Esophagus muscularis mucosa (tissue), 4 donors: ENCODE data around the gene NFAT5. TPM values are rescaled to one million over a fixed set of nuclear protein-coding genes. Genes with fewer than 3 reads are reported as not detected.

ENCODE experiments used
- DNase-seq: peaks from one replicate; pipeline ENCODE4 v3.0.0-alpha.2; 2017; ENCODE audit errors: extremely low spot score
- H3K27ac ChIP-seq, 4 donors: fragments of 200-600 bp; sonication (generic); replicated peaks in 1 of 4; 1 replicate in 3 of 4; 2 replicates in 1 of 4; pipeline ENCODE4 v1.5.1; 2016 to 2019; ENCODE audit warnings: mild to moderate bottlenecking in 1 of 4
- H3K27me3 ChIP-seq, 4 donors: fragments of 200-600 bp; sonication (generic); one replicate each; pipeline versions ENCODE4 v1.5.1 to v1.6.0; 2016 to 2019
- H3K36me3 ChIP-seq, 4 donors: fragments of 200-600 bp; sonication (generic); one replicate each; pipeline ENCODE4 v1.5.1; 2016 to 2019
- H3K4me1 ChIP-seq, 4 donors: fragments of 200-600 bp; sonication (generic); one replicate each; pipeline ENCODE4 v1.5.1; 2016 to 2019
- H3K4me3 ChIP-seq, 4 donors: fragments of 200-600 bp; sonication (generic); 1 replicate in 2 of 4; 2 replicates in 2 of 4; pipeline ENCODE4 v1.5.1; 2016 to 2019; ENCODE audit warnings: mild to moderate bottlenecking in 4 of 4, moderate library complexity in 1 of 4
- H3K9me3 ChIP-seq, 4 donors: fragments of 200-600 bp; sonication (generic); 1 replicate in 3 of 4; 2 replicates in 1 of 4; pipeline ENCODE4 v1.5.1; 2016 to 2019
- EP300 ChIP-seq: sonication (generic); formaldehyde crosslinking; IDR thresholded peaks from one replicate; pipeline ENCODE4 v1.6.1; 2017; ENCODE audit warnings: antibody characterized with exemption
- POLR2A ChIP-seq: fragments of 450-650 bp; IDR thresholded peaks from one replicate; pipeline ENCODE4 v1.6.1; 2017; ENCODE audit warnings: antibody characterized with exemption, moderate library complexity, mild to moderate bottlenecking, low read depth
- POLR2AphosphoS5 ChIP-seq, 2 donors: sonication (generic); formaldehyde crosslinking; IDR thresholded peaks; one replicate each; pipeline ENCODE4 v1.6.1; 2017; ENCODE audit warnings: antibody characterized with exemption in 2 of 2
- WGBS: methylation state at CpG from one replicate; pipeline ENCODE4 v1.1.5; 2018; 5-methylcytosine and 5-hydroxymethylcytosine counted together
- intact Hi-C: fragments of 100-400 bp; cut with DNase I; formaldehyde crosslinking; loops from one replicate; pipeline ENCODE4 v1.15.1; 2023
- total RNA-seq, 4 donors: library from RNA; depleted of rRNA; stranded (reverse); fragments of >200 nt; gene quantifications; one replicate each; pipeline versions ENCODE4 v1.1.0 to v1.2.1, GENCODE V29; 2016
- TF ChIP-seq, protein P1 (sequence below), 3 experiments: fragments of 200-600 bp in 2 of 3; fragments of 450-650 bp in 1 of 3; sonication (generic) in 2 of 3; IDR thresholded peaks; one replicate each; pipeline ENCODE4 v1.5.1; 2017 to 2019; ENCODE audit warnings: antibody characterized with exemption in 3 of 3, mild to moderate bottlenecking in 2 of 3, moderate library complexity in 1 of 3

Gene NFAT5
- total RNA-seq, 4 donors from 2014 or later = 47.1 to 68.4 (median 59.6) TPM

DNA sequence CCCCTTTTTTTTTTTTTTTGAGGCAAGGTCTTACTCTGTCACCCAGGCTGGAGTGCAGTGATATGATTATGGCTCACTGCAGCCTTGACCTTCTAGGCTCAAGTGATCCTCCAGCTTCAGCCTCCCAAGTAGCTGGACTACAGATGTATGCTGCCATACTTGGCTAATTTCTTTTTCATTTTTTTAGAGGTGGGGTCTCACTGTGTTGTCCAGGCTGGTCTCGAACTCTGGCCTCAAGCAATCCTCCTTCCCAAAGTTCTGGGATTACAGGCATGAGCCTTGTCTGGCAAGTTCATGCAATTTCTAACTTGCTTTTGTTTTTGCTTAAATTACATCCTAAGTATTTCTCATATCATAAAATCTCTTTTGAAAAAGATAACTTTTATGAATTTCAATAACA lies 33.8 kb upstream of the NFAT5 start:
- Histone ChIP-seq H3K27ac (no peak overlapping the region), H3K36me3 (no peaks in the 10 kb centered on the region), H3K9me3 (no peaks in the 10 kb centered on the region), H3K4me3 (no peak overlapping the region), H3K27me3 (no peaks in the 10 kb centered on the region), H3K4me1 (peaks cover 9 to 12% (median 10%) of the 10 kb centered on the region in 4 donors)
- TF ChIP-seq POLR2AphosphoS5 (IDR thresholded peaks at IDR 0.05) (no peak), POLR2A (no peak), EP300 (no peak)
- TF ChIP-seq, protein P1, sequence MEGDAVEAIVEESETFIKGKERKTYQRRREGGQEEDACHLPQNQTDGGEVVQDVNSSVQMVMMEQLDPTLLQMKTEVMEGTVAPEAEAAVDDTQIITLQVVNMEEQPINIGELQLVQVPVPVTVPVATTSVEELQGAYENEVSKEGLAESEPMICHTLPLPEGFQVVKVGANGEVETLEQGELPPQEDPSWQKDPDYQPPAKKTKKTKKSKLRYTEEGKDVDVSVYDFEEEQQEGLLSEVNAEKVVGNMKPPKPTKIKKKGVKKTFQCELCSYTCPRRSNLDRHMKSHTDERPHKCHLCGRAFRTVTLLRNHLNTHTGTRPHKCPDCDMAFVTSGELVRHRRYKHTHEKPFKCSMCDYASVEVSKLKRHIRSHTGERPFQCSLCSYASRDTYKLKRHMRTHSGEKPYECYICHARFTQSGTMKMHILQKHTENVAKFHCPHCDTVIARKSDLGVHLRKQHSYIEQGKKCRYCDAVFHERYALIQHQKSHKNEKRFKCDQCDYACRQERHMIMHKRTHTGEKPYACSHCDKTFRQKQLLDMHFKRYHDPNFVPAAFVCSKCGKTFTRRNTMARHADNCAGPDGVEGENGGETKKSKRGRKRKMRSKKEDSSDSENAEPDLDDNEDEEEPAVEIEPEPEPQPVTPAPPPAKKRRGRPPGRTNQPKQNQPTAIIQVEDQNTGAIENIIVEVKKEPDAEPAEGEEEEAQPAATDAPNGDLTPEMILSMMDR (IDR thresholded peaks at IDR 0.05) = no peak
- DNase-seq = no peak
- WGBS = 100% methylated on average over 1 of the region's 1 CpG
- intact Hi-C loops = no loop called here

DNA sequence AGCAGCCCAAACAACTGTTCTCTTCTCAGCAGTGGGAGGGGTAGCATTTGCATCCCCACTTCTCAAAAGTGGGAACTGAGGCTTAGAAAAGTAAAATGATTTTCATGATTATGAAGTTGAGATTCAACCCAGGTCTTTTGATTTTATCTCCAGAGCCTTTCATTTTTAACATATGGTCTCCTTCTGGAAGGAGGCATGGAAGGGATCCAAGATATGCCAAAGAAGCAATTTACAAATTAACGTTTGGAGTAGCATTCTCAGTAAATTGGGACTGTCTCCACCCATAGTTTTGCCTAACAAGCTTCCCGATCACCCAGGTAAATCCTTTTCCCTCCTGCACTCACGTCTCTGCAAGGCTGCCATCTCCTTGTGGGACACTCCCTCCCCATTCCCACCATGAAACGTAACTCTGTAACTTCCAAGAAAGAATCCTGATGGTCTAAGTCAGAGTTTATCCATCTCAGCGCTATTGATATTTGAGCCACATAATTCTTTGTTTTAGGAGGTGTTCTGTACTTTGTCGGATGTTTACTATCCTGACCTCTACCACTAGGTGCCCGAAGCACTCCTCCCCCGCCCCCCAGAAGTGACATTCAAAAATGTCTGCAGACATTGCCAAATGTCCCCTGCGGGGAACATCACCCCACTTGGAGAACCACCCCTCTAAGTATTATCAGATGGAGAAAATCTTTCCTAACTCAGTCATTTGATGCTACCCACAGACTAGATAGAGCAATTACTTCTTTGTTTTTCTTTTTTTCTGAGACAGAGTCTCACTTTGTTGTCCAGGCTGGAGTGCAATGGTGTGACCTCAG lies 32.9 kb upstream of the NFAT5 start:
- no peaks in the 10 kb centered on the region for H3K9me3 ChIP-seq

DNA sequence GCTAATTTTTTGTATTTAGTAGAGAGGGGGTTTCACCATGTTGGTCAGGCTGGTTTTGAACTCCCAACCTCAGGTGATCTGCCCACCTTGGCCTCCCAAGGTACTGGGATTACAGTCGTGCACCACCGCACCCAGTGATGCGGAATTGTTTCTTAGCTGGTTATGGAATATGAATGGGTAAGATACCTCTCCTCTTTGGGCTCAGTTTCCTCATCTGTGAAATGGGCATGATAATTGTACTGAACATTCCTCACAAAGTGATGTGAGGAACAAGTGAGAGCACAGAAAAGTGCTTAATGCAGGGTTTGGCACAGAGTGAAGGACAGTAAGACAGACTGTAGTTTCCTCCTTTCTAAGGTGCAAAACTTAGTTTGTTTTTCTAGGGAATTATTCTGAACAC lies 31.0 kb upstream of the NFAT5 start:
- H3K27ac ChIP-seq = no peak overlapping the region
- intact Hi-C loops = no loop called here
- no peaks in the 10 kb centered on the region for H3K36me3 ChIP-seq
- H3K4me1 ChIP-seq = peaks cover 9 to 12% (median 10%) of the 10 kb centered on the region in 4 donors
- H3K4me3 ChIP-seq = no peak overlapping the region
- no peaks in the 10 kb centered on the region for H3K27me3 ChIP-seq
- H3K9me3 ChIP-seq = no peaks in the 10 kb centered on the region
- TF ChIP-seq EP300 = no peak
- TF ChIP-seq, protein P1 (IDR thresholded peaks at IDR 0.05) = no peak
- TF ChIP-seq POLR2A = no peak
- TF ChIP-seq POLR2AphosphoS5 (IDR thresholded peaks at IDR 0.05) = no peak
- no peak for DNase-seq
- 96% methylated on average over 3 of the region's 3 CpGs for WGBS

More for the DNA sequence above, 32.9 kb upstream of the NFAT5 start:
- intact Hi-C loops = no loop called here
- DNase-seq = no peak
- no peaks in the 10 kb centered on the region for H3K27me3 ChIP-seq
- H3K27ac ChIP-seq = no peak overlapping the region
- H3K36me3 ChIP-seq = no peaks in the 10 kb centered on the region
- no peak for TF ChIP-seq POLR2A
- no peak for TF ChIP-seq EP300
- TF ChIP-seq, protein P1 (IDR thresholded peaks at IDR 0.05) = no peak
- no peak for TF ChIP-seq POLR2AphosphoS5 (IDR thresholded peaks at IDR 0.05)
- WGBS = 55% methylated on average over 9 of the region's 9 CpGs
- H3K4me1 ChIP-seq = peaks cover 9 to 12% (median 10%) of the 10 kb centered on the region in 4 donors
- H3K4me3 ChIP-seq = no peak overlapping the region

DNA sequence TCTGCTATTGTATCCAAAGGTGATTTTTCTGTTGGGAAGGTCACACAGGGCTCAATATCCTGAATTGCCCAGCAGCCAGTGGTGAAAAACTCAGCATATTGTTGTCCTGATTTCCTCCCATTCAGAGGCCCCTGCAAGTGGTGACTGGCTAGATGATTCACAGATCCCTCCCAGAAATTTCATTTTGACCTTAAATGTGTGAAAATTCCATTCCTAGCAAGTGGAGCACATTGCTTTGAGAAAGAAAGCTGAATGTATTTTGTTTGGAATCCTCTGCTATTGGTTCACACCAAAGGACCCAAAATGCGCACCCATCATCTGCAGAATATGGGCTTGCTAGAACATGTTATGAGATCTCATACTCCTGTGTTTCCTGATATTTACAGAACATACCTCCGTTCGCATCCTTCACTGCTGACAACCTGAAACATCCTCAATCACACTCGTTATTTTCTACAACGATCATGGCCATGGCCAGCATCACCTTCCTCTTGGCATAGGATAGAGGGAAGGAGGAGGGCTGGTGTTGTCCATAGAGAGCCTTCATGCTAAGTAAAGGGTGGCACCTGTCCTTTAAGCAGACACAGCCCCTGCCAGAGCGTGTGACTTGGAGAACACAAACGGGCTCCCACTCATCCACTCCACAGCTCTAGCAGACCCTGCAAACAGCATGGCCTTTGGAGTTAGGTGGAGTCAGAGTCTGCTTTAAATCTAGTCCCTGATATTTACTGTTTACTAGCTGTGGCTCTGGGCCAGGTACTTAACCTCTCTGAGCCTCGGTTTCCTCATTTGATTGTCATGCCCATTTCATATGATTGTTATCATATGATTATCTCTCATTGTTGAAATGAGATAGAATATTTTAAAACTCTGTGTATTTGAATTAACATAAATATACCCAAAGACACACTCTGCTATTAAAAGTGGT lies 30.4 kb upstream of the NFAT5 start:
- intact Hi-C loops = no loop called here
- DNase-seq = no peak
- no peak overlapping the region for H3K27ac ChIP-seq
- TF ChIP-seq POLR2AphosphoS5 (IDR thresholded peaks at IDR 0.05) = no peak
- TF ChIP-seq EP300 = no peak
- no peak for TF ChIP-seq POLR2A
- TF ChIP-seq, protein P1 (IDR thresholded peaks at IDR 0.05) = no peak
- no peak overlapping the region for H3K4me3 ChIP-seq
- no peaks in the 10 kb centered on the region for H3K9me3 ChIP-seq
- WGBS = 78% methylated on average over 6 of the region's 8 CpGs
- peaks cover 7 to 8% (median 8%) of the 10 kb centered on the region in 4 donors for H3K4me1 ChIP-seq
- no peaks in the 10 kb centered on the region for H3K27me3 ChIP-seq
- no peaks in the 10 kb centered on the region for H3K36me3 ChIP-seq
